Muscle layer of colon (tissue), 2 donors: ENCODE measurements around the gene RAPGEF4.

Source experiments
- H3K27ac ChIP-seq: one replicate; pipeline ENCODE4 v1.7.0; 2013; ENCODE audit warnings: low read depth, mild to moderate bottlenecking, low read length, moderate library complexity
- H3K27me3 ChIP-seq, 2 donors: one replicate each; pipeline ENCODE4 v1.7.0; 2013; ENCODE audit warnings: low read length in 2 of 2, mild to moderate bottlenecking in 2 of 2; ENCODE audit not compliant: insufficient read depth in 2 of 2, control insufficient read depth in 1 of 2
- H3K36me3 ChIP-seq: one replicate; pipeline ENCODE4 v1.7.0; 2013; ENCODE audit warnings: mild to moderate bottlenecking, low read length; ENCODE audit not compliant: insufficient read depth
- H3K4me1 ChIP-seq: one replicate; pipeline ENCODE4 v1.7.0; 2013; ENCODE audit warnings: mild to moderate bottlenecking, low read length; ENCODE audit not compliant: insufficient read depth
- H3K4me3 ChIP-seq, 2 donors: one replicate each; pipeline ENCODE4 v1.7.0; 2013; ENCODE audit warnings: low read length in 2 of 2, low read depth in 1 of 2, mild to moderate bottlenecking in 1 of 2, moderate library complexity in 1 of 2
- H3K9ac ChIP-seq: one replicate; pipeline ENCODE4 v1.7.0; 2013; ENCODE audit warnings: low read length
- H3K9me3 ChIP-seq: one replicate; pipeline ENCODE4 v1.7.0; 2013; ENCODE audit warnings: mild to moderate bottlenecking, low read length
- donor health status: abdominal sarcoma.
- donor health status: Adenocarcinoma of cecum.

The RAPGEF4 gene

DNA sequence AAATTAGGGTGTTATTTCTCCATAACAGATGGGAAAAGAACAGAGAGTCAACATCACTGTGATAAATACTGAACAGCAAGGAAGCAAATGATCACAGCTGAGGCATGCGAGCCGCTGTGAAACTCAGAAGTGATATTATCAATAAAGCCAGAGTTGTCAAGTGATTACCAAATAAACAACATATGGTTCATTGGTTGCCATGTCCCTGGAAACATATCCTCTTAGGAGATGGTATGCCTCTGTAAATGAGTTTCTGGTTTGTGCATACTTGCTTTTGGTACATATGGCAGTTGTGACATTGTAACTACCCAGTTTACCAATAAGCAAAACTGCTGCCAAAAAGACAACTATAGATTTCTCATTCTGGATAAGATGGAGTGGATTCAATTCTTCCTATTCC is 23.8 kb downstream of the RAPGEF4 start:
- H3K9me3 ChIP-seq = peaks cover 5% of the 10 kb centered on the region
- H3K4me3 ChIP-seq = no peak overlapping the region
- no peak overlapping the region for H3K27ac ChIP-seq
- H3K27me3 ChIP-seq = no peaks in the 10 kb centered on the region
- H3K4me1 ChIP-seq = no peaks in the 10 kb centered on the region
- H3K9ac ChIP-seq = no peak overlapping the region
- no peaks in the 10 kb centered on the region for H3K36me3 ChIP-seq

GRCh38 chr2:172761306-172761705 is 25.7 kb downstream of the RAPGEF4 start:
- H3K27me3 ChIP-seq = no peaks in the 10 kb centered on the region
- no peak overlapping the region for H3K4me3 ChIP-seq
- no peak overlapping the region for H3K9ac ChIP-seq
- H3K4me1 ChIP-seq = no peaks in the 10 kb centered on the region
- no peaks in the 10 kb centered on the region for H3K36me3 ChIP-seq
- H3K9me3 ChIP-seq = peaks cover 5% of the 10 kb centered on the region
- H3K27ac ChIP-seq = no peak overlapping the region

DNA sequence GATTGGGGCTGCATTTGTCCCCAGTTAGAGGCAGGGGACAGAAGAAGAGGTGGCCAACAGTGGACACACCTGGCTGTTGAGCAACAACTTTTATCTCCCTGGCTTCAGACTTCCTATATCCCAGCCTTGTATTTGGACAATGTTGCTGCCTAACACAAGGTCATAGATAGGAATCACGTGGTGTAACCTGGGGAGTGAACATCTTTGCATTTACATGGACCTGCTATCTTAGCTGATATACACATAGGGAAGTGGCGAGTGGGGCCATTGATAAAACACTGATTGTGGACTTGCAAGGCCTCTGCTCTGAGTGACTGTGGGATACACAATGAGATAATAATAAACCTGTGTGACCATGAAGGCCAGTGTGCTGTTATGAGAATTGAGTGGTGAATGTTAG is 26.9 kb downstream of the RAPGEF4 start:
- no peaks in the 10 kb centered on the region for H3K4me1 ChIP-seq
- H3K36me3 ChIP-seq = no peaks in the 10 kb centered on the region
- H3K9me3 ChIP-seq = peaks cover 5% of the 10 kb centered on the region
- no peaks in the 10 kb centered on the region for H3K27me3 ChIP-seq
- H3K4me3 ChIP-seq = no peak overlapping the region
- H3K27ac ChIP-seq = no peak overlapping the region
- no peak overlapping the region for H3K9ac ChIP-seq

DNA sequence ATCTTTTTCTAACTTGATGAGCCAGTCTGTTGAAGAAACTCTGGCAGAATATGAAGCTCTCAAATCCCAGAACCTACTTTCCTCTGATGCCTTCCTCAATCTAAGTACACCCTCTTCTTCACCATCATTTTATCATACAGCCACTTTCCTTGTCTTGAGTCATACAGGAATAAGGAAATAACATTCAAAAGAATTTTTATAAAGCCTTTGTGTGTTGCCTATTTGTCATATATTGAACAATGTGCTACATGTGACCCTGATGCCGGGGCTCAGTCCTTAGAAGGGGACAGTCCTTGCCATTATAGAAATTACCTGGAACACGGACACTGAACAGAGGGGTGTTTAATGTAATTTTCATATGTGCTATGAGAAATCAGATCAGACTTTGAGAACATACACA is 27.4 kb downstream of the RAPGEF4 start:
- Histone ChIP-seq H3K27me3 (no peaks in the 10 kb centered on the region), H3K4me3 (no peak overlapping the region), H3K9ac (no peak overlapping the region), H3K36me3 (no peaks in the 10 kb centered on the region), H3K4me1 (no peaks in the 10 kb centered on the region), H3K9me3 (peaks cover 5% of the 10 kb centered on the region), H3K27ac (no peak overlapping the region)

DNA sequence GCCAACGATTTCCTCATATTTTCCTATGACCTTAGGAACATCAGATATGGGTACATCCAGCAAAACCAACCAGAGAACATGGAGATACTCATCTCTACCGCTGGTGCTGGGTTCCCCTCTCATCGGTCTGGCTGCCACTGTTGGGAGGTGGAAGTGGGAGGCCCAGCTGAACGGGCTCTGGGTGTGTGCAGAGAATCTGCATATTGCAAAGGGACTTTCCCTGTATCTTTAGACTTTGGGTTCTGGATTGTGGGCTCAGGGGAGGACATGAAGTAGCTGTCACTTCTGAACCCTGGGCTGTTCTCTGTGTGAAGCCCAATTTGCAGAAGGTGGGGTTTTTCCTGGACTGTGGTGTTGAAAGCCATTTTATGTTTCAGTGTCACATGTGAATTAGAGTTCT is 30.0 kb downstream of the RAPGEF4 start:
- Histone ChIP-seq H3K4me1 (no peaks in the 10 kb centered on the region), H3K9ac (no peak overlapping the region), H3K4me3 (no peak overlapping the region), H3K27ac (no peak overlapping the region), H3K27me3 (no peaks in the 10 kb centered on the region), H3K36me3 (no peaks in the 10 kb centered on the region), H3K9me3 (peaks cover 5% of the 10 kb centered on the region)

GRCh38 chr2:172768401-172768800 is 32.8 kb downstream of the RAPGEF4 start:
- no peaks in the 10 kb centered on the region for H3K9me3 ChIP-seq
- H3K27ac ChIP-seq = no peak overlapping the region
- no peaks in the 10 kb centered on the region for H3K27me3 ChIP-seq
- H3K9ac ChIP-seq = no peak overlapping the region
- no peak overlapping the region for H3K4me3 ChIP-seq
- H3K36me3 ChIP-seq = no peaks in the 10 kb centered on the region
- no peaks in the 10 kb centered on the region for H3K4me1 ChIP-seq

DNA sequence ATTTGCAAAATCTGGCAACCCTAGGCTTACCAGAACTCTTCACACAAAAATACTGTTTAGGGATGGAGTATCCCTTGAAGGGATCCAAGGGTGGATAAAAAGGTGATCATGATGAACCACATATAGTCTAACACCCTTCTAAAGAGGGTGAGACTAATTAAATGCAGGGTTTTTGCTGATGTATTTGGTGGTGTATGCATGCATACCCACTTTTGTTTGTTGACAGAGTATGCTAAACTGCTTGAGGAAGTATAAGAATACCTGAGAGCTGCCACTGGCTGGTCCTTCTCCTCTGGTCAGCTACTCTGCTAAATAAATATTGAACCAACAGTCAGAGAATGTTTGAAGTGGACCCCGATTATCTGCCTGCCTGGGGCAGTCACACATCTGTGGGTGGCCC is 34.2 kb downstream of the RAPGEF4 start:
- H3K36me3 ChIP-seq = no peaks in the 10 kb centered on the region
- no peak overlapping the region for H3K27ac ChIP-seq
- no peaks in the 10 kb centered on the region for H3K4me1 ChIP-seq
- H3K4me3 ChIP-seq = no peak overlapping the region
- no peaks in the 10 kb centered on the region for H3K9me3 ChIP-seq
- H3K27me3 ChIP-seq = no peaks in the 10 kb centered on the region
- no peak overlapping the region for H3K9ac ChIP-seq

- Histone ChIP-seq H3K9me3 (no peaks in the 10 kb centered on the region), H3K36me3 (no peaks in the 10 kb centered on the region), H3K9ac (no peak overlapping the region), H3K27me3 (no peaks in the 10 kb centered on the region), H3K4me1 (no peaks in the 10 kb centered on the region), H3K27ac (no peak overlapping the region), H3K4me3 (no peak overlapping the region)
Measured at GRCh38 chr2:172770887-172771286, 35.2 kb downstream of the RAPGEF4 start.

- Histone ChIP-seq H3K36me3 (no peaks in the 10 kb centered on the region), H3K4me1 (no peaks in the 10 kb centered on the region), H3K27me3 (no peaks in the 10 kb centered on the region)
Measured at GRCh38 chr2:172772633-172773032, 37.0 kb downstream of the RAPGEF4 start.

GRCh38 chr2:172774302-172774701 is 38.7 kb downstream of the RAPGEF4 start:
- Histone ChIP-seq H3K36me3 (no peaks in the 10 kb centered on the region), H3K27ac (no peak overlapping the region), H3K9me3 (no peaks in the 10 kb centered on the region), H3K4me3 (no peak overlapping the region), H3K4me1 (no peaks in the 10 kb centered on the region), H3K9ac (no peak overlapping the region), H3K27me3 (no peaks in the 10 kb centered on the region)

More at GRCh38 chr2:172772633-172773032, 37.0 kb downstream of the RAPGEF4 start:
- Histone ChIP-seq H3K9me3 (no peaks in the 10 kb centered on the region), H3K4me3 (no peak overlapping the region), H3K27ac (no peak overlapping the region), H3K9ac (no peak overlapping the region)

- no peaks in the 10 kb centered on the region for H3K9me3 ChIP-seq
- no peaks in the 10 kb centered on the region for H3K4me1 ChIP-seq
- H3K27me3 ChIP-seq = no peaks in the 10 kb centered on the region
- no peak overlapping the region for H3K4me3 ChIP-seq
- H3K9ac ChIP-seq = no peak overlapping the region
- no peak overlapping the region for H3K27ac ChIP-seq
- H3K36me3 ChIP-seq = no peaks in the 10 kb centered on the region
Measured at GRCh38 chr2:172775319-172775718, 39.7 kb downstream of the RAPGEF4 start.

GRCh38 chr2:172777431-172777830 is 41.8 kb downstream of the RAPGEF4 start:
- Histone ChIP-seq H3K27ac (no peak overlapping the region), H3K4me1 (no peaks in the 10 kb centered on the region), H3K36me3 (no peaks in the 10 kb centered on the region), H3K4me3 (no peak overlapping the region), H3K9me3 (no peaks in the 10 kb centered on the region), H3K9ac (no peak overlapping the region), H3K27me3 (no peaks in the 10 kb centered on the region)
